ENCODE measurements around the gene MED13L. TPM values are rescaled to one million over a fixed set of nuclear protein-coding genes. Genes with fewer than 3 reads are reported as not detected.

The MED13L gene
- total RNA-seq, 4 donors from 2014 or later = 153 to 251 (median 194) TPM

DNA sequence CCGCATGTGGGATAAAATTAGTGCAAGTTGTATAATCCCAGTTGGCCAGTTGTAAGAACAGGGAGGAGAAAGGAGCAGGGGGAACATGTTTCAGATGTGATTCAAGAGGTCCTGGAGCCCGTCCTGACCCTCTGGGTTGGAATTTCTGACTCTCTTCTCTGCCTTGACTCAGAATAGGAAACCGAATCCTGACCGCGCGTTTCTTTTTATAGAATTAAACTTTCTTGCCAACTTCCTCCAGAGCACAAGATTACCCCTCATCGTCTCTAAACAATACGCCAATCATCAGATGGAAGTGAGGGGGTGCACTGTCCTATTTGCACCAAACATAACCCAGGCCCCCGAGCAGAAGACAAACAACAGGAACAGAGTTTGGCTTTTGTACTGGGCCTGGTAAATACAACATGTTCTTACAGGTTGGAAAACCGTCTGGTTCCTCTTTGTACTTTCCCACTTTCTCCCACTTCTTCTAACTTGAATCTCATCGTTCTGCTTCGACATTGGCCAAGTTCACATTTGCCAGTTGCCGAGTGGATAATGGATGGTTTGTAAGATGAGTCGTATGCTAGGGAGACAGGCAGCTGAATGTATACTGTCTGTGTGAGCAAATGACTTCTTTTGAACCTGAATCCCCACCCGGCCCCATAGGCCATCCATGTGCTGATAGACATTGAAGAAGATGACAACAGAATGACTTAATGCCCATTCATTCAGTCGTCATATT lies 42.6 kb upstream of the MED13L start:
- ATAC-seq (ENCODE audit: low FRiP score) (peak; percentile 92), DNase-seq (ENCODE audit: low spot score) (no peak)
- TF ChIP-seq, protein P1, sequence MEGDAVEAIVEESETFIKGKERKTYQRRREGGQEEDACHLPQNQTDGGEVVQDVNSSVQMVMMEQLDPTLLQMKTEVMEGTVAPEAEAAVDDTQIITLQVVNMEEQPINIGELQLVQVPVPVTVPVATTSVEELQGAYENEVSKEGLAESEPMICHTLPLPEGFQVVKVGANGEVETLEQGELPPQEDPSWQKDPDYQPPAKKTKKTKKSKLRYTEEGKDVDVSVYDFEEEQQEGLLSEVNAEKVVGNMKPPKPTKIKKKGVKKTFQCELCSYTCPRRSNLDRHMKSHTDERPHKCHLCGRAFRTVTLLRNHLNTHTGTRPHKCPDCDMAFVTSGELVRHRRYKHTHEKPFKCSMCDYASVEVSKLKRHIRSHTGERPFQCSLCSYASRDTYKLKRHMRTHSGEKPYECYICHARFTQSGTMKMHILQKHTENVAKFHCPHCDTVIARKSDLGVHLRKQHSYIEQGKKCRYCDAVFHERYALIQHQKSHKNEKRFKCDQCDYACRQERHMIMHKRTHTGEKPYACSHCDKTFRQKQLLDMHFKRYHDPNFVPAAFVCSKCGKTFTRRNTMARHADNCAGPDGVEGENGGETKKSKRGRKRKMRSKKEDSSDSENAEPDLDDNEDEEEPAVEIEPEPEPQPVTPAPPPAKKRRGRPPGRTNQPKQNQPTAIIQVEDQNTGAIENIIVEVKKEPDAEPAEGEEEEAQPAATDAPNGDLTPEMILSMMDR (IDR thresholded peaks at IDR 0.05) = no peak

DNA sequence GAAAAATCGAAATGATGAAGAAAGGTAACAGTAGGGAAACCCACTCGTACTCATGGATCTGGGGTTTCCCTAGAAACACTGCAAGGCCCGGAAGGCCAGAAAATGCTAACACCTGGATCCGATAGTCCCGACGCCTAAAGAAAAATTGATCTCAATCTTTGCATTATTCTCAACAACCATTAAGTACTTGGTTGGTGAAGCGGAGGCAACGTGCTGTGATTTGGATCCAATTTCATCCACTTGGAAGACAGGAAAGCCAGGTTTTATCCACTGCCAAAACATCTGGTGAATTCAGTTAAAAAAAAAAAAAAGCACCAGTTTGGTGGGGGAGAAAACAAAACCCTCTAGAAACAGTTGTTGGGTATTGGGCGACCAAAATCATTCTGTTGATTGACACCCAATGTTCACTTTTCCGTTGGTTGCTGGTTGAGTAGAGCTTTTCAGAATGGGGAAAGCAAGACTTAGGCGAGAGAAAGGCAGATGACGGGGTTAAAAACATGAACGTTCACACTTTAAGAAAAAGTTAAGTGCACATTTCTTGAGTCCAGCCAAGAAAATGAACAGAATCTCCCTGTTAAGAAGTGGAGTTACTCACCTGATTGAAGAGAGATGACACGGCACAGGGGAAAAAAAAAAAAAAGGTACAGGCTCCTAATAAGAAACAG lies 41.9 kb upstream of the MED13L start:
- ATAC-seq (ENCODE audit: low FRiP score) (no peak), DNase-seq (ENCODE audit: low spot score) (no peak)
- TF ChIP-seq, protein P1 (IDR thresholded peaks at IDR 0.05) = no peak

DNA sequence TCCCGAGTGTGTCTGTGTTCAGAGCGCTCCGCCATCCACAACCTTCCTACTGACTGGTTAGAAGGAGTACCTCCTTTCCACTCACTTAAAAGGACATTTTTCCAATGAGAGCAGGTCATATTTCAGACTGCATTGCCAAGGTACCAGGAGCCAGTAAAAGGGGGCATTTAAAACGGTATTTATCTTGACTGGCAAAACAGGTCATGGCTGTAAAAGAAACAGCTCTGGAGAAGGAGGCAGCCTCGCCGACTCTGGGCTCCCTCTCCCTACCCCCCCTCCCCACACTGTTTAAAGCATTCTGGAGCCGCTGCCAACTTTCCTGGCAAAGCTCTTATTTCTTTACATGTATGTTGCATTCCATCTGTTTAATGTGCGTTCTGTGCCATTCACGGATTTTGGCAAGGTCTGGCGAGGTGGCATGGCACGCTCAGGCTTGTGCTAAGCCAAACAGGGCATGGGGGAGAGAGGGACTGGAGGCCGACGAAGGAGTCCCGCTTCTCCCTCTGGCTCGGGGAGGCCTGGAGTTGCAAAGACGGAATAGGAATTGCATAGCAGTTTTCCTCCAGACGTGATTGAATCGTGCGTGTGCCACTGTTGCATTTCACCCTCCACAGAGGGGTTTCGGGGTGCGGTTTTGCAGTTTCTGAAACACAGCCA lies 41.2 kb upstream of the MED13L start:
- no peak for DNase-seq (ENCODE audit: low spot score)
- TF ChIP-seq, protein P1 (IDR thresholded peaks at IDR 0.05) = no peak
- peak; percentile 8 for ATAC-seq (ENCODE audit: low FRiP score)

DNA sequence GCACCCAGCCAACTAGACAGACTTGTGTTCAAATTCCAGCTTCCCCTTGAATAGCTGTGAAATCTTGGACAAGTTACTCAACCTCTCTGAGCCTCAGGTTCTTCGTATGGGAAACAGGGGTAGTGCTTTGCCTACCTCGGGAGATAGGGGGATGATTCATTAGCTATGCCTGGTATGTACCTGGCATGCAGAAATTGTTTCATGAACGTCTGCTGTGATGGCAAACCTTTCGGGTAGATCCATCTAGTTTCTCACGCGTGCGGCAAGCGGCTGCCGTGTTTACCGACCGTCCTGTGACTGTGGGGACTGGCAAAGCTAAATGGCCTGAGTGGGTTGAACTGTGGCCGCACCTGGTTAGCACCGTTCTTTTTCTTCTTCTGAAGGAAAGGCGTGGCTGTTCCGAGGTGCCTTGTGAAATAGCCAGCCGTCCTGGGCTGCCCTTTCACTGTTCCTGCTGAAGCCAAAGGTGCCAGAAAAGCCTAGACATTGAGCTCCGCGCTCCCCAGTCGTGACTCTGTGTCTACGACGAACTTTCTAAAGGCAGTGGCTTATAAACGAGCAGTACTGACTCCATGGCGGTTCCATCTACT lies 40.6 kb upstream of the MED13L start:
- no peak for DNase-seq (ENCODE audit: low spot score)
- TF ChIP-seq, protein P1 (IDR thresholded peaks at IDR 0.05) = no peak
- peak; percentile 32 for ATAC-seq (ENCODE audit: low FRiP score)

DNA sequence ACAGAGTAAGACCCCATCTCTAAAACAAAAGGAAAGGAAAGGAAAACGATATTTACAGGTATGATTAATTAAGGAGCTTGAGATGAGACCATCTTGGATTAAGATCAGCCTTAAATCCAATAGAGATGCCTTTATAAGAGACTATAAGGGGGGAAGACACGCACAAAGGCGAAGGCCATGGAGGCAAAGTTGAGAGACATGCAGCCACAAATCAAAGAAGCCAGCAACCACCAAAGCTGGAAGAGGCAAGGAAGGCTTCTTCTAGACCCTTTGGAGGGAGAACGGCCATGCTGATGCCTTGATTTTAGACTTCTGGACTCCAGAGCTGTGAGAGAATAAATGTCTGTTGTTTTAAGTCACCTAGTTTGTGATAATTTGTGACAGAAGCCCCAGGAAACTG lies 39.6 kb upstream of the MED13L start:
- ATAC-seq (ENCODE audit: low FRiP score) (no peak), DNase-seq (ENCODE audit: low spot score) (no peak)
- TF ChIP-seq, protein P1 (IDR thresholded peaks at IDR 0.05) = no peak

DNA sequence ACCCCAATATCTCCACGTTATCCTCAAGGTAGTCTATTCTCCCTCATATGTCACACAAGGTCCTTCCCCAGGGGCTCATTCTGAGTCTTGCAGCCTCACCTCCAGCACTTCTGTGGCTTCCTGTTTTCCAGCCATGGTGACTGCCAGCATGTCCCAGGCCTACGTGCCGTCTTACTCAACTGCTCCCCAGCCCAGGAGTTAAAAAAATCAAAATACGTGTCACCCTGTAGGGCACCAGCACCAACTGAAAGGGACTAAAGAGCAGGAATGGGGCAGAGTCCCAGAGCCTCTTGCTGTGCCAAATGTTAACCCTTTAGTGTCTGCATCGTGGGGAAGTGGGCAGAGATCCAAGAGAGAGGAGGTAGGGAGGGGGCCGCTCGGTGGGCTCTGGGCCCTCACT lies 37.0 kb upstream of the MED13L start:
- TF ChIP-seq, protein P1 (IDR thresholded peaks at IDR 0.05) = no peak
- ATAC-seq (ENCODE audit: low FRiP score) (no peak), DNase-seq (ENCODE audit: low spot score) (no peak)

Measured in omental fat pad (tissue), 4 donors.